C4-2B (cell line): Measurements from ENCODE around the gene DOLPP1.

ENCODE experiments used
- ZFX ChIP-seq: fragments of 450-650 bp; IDR thresholded peaks from 2 replicates; pipeline ENCODE4 v1.6.1; 2017
- TF ChIP-seq, protein P1 (sequence below): fragments of 450-650 bp; conservative IDR thresholded peaks from 2 replicates; pipeline ENCODE4 v1.5.1; 2017; ENCODE audit warnings: mild to moderate bottlenecking

DNA sequence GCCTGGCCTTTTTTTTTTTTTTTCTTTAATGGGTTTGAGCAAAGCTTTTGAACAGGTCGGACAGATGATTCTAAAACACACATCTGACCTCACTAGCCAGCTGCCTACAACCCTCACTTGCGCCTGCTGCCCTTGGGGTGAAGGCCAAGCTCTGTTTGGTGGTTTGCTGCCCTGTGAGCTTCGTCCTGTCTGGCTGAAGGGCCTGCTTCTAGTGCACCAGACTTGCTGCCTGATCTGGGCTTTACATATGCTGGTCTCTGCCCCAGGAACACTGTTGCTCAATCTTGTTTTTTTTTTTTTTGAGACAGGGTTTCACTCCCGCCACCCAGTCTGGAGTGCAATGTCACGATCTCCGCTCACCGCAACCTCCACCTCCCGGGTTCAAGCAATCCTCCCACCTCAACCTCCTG lies 16.4 kb upstream of the DOLPP1 start:
- TF ChIP-seq, protein P1, sequence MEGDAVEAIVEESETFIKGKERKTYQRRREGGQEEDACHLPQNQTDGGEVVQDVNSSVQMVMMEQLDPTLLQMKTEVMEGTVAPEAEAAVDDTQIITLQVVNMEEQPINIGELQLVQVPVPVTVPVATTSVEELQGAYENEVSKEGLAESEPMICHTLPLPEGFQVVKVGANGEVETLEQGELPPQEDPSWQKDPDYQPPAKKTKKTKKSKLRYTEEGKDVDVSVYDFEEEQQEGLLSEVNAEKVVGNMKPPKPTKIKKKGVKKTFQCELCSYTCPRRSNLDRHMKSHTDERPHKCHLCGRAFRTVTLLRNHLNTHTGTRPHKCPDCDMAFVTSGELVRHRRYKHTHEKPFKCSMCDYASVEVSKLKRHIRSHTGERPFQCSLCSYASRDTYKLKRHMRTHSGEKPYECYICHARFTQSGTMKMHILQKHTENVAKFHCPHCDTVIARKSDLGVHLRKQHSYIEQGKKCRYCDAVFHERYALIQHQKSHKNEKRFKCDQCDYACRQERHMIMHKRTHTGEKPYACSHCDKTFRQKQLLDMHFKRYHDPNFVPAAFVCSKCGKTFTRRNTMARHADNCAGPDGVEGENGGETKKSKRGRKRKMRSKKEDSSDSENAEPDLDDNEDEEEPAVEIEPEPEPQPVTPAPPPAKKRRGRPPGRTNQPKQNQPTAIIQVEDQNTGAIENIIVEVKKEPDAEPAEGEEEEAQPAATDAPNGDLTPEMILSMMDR, result no peak
- no peak for TF ChIP-seq ZFX
